ENCODE data around the gene EEF1AKMT4.
"Not testable (repeated sequence)": the region's sequence is repeated elsewhere in the genome, so short reads cannot be mapped to it uniquely, and the experiment has no call there.

DNA sequence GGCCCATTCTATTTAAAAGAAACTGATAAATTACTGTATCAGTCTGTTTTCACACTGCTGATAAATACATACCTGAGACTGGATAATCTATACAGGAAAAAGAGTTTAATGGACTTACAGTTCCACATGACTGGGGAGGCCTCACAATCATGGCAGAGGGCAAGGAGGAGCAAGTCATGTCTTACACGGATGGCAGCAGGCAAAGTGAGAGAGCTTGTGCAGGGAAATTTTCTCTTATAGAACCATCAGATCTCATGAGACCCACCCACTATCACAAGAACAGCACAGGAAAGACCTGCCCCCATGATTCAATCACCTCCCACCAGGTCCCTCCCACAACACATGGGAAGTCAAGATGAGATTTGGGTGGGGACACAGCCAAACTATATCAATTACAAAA lies 17.8 kb downstream of the EEF1AKMT4 start:
- TF ChIP-seq, protein P1, sequence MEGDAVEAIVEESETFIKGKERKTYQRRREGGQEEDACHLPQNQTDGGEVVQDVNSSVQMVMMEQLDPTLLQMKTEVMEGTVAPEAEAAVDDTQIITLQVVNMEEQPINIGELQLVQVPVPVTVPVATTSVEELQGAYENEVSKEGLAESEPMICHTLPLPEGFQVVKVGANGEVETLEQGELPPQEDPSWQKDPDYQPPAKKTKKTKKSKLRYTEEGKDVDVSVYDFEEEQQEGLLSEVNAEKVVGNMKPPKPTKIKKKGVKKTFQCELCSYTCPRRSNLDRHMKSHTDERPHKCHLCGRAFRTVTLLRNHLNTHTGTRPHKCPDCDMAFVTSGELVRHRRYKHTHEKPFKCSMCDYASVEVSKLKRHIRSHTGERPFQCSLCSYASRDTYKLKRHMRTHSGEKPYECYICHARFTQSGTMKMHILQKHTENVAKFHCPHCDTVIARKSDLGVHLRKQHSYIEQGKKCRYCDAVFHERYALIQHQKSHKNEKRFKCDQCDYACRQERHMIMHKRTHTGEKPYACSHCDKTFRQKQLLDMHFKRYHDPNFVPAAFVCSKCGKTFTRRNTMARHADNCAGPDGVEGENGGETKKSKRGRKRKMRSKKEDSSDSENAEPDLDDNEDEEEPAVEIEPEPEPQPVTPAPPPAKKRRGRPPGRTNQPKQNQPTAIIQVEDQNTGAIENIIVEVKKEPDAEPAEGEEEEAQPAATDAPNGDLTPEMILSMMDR (IDR thresholded peaks at IDR 0.05) = not testable (repeated sequence)
- TF ChIP-seq ZFX (IDR thresholded peaks at IDR 0.05; ENCODE audit: borderline replicate concordance) = not testable (repeated sequence)
